EH (cell line): ENCODE results near the gene ZC3H12A.
A peak's percentile ranks its signal among the peaks of the same experiment; 100 is the strongest.

Source experiments
- DNase-seq: peaks from one replicate; pipeline ENCODE4 v3.0.0-alpha.2; 2015; ENCODE audit warnings: low read depth

Gene ZC3H12A

GRCh38 chr1:37455516-37455915, 18.9 kb upstream of the ZC3H12A start:
- DNase-seq = no peak

DNA sequence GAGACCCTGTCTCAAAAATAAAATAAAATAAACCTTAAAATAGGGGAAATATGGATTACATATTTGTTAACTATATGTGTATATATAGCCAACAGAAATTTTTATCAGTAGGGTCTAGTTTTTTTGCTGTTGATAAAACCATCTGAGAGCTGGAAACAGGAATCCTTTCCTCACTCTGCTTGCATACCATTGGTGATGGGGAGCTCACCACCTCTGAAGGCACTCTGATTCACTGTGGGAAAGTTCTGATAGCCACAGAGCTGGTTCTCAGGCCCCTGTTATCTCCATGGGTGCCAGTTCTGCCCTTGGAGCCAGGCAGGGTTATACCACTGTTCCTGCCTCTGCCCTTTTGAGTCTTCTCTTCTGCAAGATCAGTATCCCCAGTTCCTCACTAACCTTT, 17.8 kb upstream of the ZC3H12A start:
- no peak for DNase-seq

GRCh38 chr1:37458551-37458950, 15.8 kb upstream of the ZC3H12A start:
- DNase-seq = no peak

DNA sequence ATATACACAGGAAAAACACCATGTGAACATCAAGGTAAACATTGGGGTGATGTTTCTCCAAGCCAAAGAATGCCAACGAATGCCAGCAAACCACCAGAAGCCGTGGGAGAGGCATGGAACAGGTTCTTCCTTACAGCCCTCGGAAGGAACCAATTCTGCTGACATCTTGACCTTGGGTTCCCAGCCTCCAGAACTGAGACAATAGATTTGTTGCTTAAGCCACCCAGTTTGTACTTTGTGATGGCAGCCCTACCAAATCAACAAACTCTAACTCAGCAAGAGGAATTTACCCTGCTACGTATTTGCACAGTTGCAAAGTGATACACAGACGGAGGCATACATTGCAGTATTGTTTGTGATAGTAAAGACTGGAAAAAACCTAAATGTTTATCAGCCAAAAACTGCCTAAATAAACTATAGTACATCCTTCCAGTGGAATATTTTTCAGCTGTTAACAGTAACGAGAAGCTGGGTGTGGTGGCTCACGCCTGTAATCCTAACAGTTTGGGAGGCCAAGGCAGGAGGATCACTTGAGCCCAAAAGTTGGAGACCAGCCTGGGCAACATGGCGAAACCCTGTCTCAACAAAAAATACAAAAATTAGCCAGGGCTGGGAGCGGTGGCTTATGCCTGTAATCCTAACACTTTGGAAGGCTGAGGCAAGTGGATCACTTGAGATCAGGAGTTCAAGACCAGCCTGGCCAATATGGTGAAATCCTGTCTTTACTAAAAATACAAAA, 12.5 kb upstream of the ZC3H12A start:
- no peak for DNase-seq

DNA sequence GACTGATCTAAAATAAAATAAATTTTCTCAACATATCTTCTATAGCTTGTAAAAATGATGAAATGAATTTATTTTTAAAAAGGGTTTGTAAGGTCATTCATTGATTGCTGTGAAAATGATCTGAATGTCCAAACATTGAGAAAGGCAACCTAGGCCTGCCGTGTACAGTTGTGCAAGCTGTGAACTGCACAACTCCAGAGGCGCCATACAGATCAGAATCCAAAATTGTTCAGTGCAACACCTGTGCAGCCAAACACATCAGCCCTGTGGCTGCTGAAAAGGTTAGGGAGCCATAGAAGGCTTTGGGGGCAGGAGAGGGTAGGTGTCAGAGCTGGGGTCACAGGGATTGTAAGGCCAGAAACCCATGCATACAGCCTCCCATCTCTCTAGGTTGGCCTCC, 9.9 kb upstream of the ZC3H12A start:
- DNase-seq = no peak

DNA sequence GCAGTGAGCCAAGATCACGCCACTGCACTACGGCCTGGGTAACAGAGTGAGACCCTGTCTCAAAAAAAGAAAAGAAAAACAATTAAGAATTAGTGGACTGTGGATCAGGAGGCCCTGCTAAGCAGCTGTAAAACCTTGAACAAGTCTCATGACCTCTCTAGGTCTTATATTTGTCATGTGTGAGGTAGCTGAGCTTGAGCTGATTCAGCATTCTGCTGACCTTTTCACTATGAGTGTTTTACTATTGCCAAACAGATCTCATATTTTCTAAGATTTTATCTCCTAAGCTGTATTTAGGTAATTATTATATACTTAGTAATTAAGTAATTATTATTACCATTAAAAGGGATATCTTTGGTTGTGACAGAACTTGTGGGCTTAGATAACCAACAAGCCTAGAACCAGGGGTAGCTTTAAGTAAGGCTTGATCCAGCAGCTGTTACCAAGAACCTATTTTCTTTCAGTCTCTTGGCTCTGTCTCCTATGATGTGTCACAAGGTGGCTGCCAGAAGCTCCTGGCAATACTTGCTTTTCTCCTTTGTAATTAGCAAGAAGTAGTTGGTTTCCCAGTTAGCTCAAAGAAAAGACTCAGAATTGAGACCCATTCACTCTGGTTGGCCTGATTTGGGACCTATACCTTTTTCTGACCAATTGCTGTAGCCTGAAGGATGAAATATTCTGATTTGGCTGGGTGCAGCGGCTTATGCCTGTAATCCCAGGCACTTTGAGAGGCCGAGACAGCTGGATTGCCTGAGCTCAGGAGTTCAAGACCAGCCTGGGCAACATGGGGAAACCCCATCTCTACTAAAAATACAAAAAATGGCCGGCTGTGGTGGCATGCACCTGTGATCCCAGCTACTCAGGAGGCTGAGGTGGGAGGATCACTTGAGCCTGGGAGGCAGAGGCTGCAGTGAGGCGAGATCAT, 8.5 kb upstream of the ZC3H12A start:
- no peak for DNase-seq

DNA sequence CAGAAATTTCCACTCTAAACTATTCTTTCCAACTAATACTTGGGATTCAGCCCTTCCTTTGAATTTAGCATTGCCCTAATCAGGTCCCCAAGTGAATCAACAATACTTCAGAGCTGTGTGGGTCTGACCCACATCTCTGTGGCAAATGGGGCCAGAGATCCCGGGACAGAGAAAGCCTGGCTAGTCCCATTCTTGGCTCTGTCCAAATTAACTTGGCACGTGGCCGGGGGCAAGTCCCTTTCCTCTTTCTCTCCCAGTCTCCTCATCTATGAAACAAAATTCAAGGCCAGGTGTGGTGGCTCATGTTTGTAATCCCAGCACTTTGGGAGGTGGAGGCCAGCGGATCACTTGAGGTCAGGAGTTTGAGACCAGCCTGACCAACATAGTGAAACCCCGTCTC, 6.3 kb upstream of the ZC3H12A start:
- no peak for DNase-seq

GRCh38 chr1:37469386-37469785, 5.0 kb upstream of the ZC3H12A start:
- DNase-seq = no peak

DNA sequence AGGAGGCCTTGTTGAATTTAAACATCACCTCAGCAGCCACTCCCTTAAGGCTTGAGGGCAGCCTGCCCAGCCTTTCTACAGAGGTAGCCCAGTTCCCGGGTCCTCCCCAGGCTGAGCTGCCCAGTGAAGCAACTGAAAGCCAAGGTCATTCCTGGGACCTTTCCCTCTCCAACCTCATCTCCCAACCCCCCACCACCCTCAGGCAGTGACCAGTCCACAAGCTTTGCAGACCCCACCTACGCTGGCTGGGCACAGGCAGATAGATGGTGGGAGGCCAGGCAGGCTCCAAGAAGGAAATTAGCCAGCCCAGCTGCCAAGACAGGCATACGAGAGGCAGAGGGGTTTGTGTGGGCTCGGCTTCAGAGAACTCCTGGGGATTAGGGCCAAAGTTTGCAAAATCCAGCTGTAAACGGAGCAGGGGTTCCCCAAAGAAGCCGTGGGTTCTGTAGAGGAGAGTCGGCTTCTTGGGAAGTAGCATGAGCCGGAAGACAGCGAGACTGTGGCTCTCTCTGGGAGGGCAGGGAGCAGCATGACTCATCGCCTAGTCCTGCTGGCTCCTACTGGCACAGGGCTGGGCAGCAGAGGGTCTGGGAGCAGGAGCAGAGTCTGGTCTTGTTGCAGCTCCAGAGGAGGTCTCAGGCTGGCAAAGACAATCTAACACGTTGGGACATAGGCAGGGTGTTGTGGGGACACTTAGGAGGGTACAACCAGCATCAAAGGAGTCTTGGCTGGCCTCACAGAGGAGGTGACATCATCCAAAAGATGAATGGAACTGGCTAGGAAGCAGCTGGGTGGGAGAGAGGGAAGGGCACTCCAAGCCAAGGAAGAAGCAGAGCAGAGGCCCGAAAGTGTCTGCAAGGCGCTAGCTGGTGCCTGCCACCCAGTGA, 2.8 kb upstream of the ZC3H12A start:
- peak; percentile 92 for DNase-seq

DNA sequence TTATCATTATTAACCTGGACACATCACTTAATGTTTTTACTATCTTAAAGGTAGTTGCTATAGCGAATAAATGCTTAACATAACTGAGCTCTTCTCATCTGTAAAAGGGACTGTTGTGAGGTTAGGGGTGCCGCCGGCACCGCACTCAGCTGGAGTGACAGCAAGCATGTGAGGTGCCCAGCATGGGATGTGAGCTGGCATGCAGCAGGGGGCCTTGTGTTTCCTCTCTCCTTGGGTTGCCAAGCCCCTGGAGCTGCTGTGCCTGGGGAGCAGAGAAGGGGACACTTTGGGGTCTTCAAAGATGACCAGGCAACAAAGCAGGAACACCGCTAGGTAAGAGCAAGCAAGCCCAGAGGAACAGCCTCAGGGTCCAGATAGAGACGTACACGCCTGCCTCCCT, 2.1 kb upstream of the ZC3H12A start:
- DNase-seq = no peak

GRCh38 chr1:37472994-37473393, 1.4 kb upstream of the ZC3H12A start:
- DNase-seq = no peak

DNA sequence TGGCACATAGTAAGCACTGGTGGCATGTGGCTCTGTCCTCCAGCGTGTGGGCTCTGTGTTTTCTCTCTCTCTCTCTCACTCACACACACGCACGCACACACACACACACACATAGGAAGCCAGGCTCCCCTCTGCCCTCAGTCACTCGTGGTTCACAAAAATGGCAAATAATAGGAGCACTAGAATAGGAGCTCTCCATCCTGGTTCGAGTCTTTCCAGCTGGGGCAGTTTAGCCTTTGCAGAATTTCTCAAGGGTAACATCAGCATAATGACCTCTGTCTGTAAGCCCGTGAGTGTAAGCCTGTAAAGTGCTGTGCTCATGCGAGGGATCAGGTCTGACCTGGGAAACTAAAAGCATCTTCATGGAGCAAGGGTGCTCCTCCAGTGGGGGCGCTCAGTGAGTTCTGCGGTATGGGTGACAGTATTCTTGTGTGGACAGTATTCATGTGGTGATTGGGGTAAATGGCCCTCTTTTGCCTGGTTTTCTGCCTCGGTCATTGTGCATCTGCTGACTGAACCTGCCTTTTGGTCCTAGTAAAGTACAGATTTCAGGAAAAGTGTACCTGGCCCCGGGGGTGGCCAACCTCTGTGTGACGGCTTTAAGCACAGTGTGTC, 842 bp upstream of the ZC3H12A start:
- peak; percentile 36 for DNase-seq

DNA sequence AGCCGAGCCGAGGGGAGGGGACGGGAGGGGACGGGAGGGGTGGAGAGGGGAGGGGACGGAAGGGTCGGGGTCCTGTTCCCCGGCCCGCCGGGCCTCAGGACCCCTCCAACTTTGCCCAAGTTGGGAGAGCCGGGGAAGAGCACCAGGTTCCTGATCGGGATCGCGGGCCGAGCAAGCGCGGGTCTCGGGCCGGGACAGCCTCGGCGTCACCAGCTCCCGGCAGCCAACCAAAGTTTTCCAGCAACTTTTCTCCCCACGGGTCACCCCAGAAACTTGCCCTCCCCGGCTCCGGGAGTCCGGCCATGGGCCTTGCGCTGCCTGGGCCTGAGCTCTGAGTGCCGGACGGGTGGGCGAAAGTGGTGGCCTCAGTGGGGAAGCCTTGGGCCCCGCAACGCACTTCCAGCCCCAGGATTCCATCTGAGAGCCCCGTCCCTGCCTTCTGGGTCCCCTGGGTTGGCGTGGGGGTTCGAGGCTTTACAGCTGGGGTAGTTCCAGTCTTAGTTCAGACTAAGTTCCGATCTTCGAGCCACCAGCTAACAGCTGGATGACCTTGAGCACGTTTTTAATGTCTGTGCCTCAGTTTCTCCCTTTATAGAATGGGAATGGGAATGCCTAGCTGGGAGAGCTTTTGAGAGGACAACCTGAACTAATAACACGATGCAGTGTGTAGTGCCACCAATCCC, 458 bp downstream of the ZC3H12A start:
- DNase-seq = peak; percentile 41

- peak; percentile 16 for DNase-seq
Observed at GRCh38 chr1:37475380-37476086, 1.2 kb downstream of the ZC3H12A start.

DNA sequence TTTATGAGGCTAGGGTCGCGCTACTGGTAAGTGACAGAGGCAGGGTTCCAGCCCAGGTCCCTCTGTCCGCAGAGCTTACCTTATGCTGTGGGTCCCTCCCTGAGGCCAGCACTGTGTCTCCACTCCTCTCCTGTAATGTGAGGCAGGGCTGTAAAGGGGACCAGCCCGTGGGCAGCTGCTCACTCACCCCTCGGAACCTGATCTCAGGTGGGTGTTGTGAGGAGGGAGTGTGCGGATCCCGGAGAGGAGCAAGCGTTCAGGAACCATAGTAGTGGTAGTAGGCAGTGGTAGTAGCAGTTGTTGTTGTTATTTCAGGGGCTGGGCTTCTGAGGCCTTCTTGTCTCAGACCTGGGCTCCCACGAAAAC, 1.7 kb downstream of the ZC3H12A start:
- DNase-seq = no peak

DNA sequence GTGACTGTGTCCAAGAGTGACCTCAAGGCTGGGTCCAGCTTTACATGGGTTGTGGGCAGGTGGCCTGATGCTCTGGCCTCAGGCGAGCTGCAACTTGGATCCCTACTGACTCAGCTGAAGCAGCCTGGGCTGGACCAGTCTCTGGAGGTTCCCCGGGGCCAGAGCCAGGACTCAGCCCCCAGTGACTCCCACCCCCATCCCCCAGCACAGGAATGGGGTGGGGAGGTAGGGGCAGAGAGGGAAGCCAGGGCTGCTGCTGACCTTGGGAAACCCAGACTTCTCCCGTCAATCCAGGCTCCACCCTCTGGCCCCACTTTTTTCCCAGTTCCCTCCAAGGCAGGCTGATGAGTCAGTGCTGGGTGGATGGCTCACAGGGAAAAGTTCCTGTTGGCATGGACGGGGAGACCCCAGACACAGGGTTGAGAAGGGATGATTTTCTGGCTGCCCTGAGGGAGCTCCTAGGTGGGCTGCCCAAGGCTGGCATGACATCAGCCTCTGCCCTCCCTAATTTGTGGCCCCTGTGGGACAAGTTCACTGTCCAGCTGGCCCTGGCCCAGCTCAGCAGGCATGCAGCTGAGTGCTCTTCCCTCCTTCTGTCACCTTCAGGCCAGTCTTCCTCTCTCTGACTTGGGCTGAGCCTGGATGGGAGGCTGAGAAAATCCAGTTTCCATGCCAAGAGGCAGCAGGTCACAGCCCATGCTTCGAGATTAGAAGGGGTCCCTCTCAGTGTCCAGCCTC, 2.2 kb downstream of the ZC3H12A start:
- peak; percentile 91 for DNase-seq

DNA sequence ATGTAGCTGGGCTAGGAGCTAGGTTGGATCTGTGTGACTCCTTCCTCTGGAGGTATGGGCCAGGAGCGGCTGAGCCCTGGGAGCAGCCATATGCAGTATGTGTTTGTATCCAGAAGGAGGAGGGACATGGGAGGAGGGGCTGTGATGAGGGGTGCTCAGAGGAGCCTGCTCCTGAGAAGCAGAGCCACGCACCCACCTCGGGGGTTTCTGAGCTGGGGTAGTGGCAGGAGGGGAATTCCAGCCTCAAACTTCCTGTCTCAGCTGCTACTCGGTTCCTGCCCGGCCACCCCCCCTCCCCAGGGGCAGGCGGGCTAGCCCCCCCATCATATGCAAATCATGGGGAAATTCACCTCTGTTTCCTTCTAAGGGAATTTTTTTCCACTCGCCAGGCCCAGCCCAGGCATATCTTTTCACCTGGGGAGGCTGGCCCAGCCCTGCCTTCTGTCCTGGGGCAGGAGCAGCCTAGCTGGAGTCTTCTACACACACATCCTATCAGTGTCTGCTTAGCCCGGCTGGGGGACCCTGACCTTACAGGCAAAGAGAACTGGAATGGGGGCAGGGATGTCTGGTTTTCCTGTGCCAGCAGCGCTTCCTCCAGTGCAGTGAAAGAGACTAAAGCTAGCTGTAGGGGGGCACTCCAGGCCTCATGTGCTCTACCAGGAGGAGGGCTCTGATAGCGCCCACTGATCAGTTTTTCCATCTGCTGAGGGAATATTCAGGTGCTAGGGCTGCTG, 3.0 kb downstream of the ZC3H12A start:
- DNase-seq = peak; percentile 76

- no peak for DNase-seq
Observed at GRCh38 chr1:37477946-37478345, 3.6 kb downstream of the ZC3H12A start.

DNA sequence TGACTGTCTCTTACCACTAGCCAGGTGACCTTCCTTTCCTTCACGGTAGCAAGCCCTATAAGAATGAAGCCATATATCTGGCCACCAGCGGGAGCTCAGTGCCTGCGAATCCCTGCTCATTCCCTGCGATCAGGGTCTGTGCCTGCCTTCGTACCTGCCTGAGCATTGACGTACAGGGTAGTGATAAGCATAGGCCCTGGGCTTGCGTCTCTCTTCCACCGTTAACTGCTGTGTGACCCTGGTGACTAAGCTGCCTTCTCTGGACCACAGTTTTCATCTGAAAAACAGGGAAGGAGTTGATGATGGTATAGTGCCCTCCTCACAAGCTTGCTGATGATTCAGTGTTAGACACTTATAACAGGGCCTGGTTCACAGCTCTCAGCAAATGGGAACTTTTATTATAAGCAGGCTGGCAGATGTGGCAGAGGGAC, 4.1 kb downstream of the ZC3H12A start:
- peak; percentile 68 for DNase-seq
